EH (cell line): ENCODE data around the gene PHKA2.
"Not testable (repeated sequence)": the region's sequence is repeated elsewhere in the genome, so short reads cannot be mapped to it uniquely, and the experiment has no call there.

ENCODE experiments used
- DNase-seq: peaks from one replicate; pipeline ENCODE4 v3.0.0-alpha.2; 2015; ENCODE audit warnings: low read depth

The PHKA2 gene

GRCh38 chrX:18983666-18984380 lies at the start of gene PHKA2:
TSS of gene PHKA2 (minus strand) at chrX:18984114. CDS start at chrX:18983932, 182 bp downstream.
- DNase-seq = no peak

GRCh38 chrX:19030805-19031204 lies 46.9 kb upstream of the PHKA2 start:
- DNase-seq = no peak

- no peak for DNase-seq
Observed at GRCh38 chrX:19028560-19028959, 44.6 kb upstream of the PHKA2 start.

- DNase-seq = no peak
Observed at GRCh38 chrX:19024366-19024765, 40.5 kb upstream of the PHKA2 start.

- no peak for DNase-seq
Observed at GRCh38 chrX:19019996-19020395, 36.1 kb upstream of the PHKA2 start.

GRCh38 chrX:19017271-19017670 lies 33.4 kb upstream of the PHKA2 start:
- peak; percentile 43 for DNase-seq

- DNase-seq = not testable (repeated sequence)
Observed at GRCh38 chrX:19016614-19017013, 32.7 kb upstream of the PHKA2 start.

GRCh38 chrX:19007868-19008267 lies 24.0 kb upstream of the PHKA2 start:
- DNase-seq = no peak

- DNase-seq = no peak
Observed at GRCh38 chrX:19007011-19007410, 23.1 kb upstream of the PHKA2 start.

GRCh38 chrX:19005909-19006308 lies 22.0 kb upstream of the PHKA2 start:
- DNase-seq = no peak

GRCh38 chrX:19003756-19004155 lies 19.8 kb upstream of the PHKA2 start:
- DNase-seq = no peak

GRCh38 chrX:18998653-18999052 lies 14.7 kb upstream of the PHKA2 start:
- DNase-seq = peak; percentile 12

- DNase-seq = peak; percentile 48
Observed at GRCh38 chrX:18997916-18998315, 14.0 kb upstream of the PHKA2 start.

GRCh38 chrX:18996536-18996935 lies 12.6 kb upstream of the PHKA2 start:
- no peak for DNase-seq

GRCh38 chrX:18995221-18995620 lies 11.3 kb upstream of the PHKA2 start:
- peak; percentile 82 for DNase-seq

GRCh38 chrX:18994713-18995112 lies 10.8 kb upstream of the PHKA2 start:
- peak; percentile 88 for DNase-seq

- no peak for DNase-seq
Observed at GRCh38 chrX:18992829-18993228, 8.9 kb upstream of the PHKA2 start.

- no peak for DNase-seq
Observed at GRCh38 chrX:18985186-18985435, 1.2 kb upstream of the PHKA2 start.

GRCh38 chrX:18984381-18985185 lies 669 bp upstream of the PHKA2 start:
- DNase-seq = peak; percentile 77

GRCh38 chrX:18981124-18981807 lies 2.6 kb downstream of the PHKA2 start:
- DNase-seq = no peak

GRCh38 chrX:18980262-18980661 lies 3.7 kb downstream of the PHKA2 start:
- not testable (repeated sequence) for DNase-seq

- DNase-seq = no peak
Observed at GRCh38 chrX:18974993-18975392, 8.9 kb downstream of the PHKA2 start.

- DNase-seq = no peak
Observed at GRCh38 chrX:18973527-18974192, 10.3 kb downstream of the PHKA2 start.
